H9 (cell line): ENCODE measurements around the gene FOXP4. TPM values are rescaled to one million over a fixed set of nuclear protein-coding genes. Genes with fewer than 3 reads are reported as not detected.

ENCODE experiments used
- DNase-seq: peaks from one replicate; pipeline ENCODE4 v3.0.0-alpha.2; 2017
- H2AFZ ChIP-seq: one replicate; pipeline ENCODE4 v1.6.1; 2013; ENCODE audit warnings: mild to moderate bottlenecking, low read length, control low read depth, moderate library complexity
- H2AK5ac ChIP-seq: 2 replicates; pipeline ENCODE4 v1.6.1; 2013; ENCODE audit warnings: low read length, control low read depth, mixed read lengths; ENCODE audit not compliant: insufficient read length
- H2BK120ac ChIP-seq: one replicate; pipeline ENCODE4 v1.6.1; 2013; ENCODE audit warnings: low read depth, mild to moderate bottlenecking, low read length, control low read depth, inconsistent platforms; ENCODE audit not compliant: poor library complexity, severe bottlenecking
- H2BK12ac ChIP-seq: 2 replicates; pipeline ENCODE4 v1.6.1; 2013; ENCODE audit warnings: low read length, control low read depth, mixed read lengths, low read depth; ENCODE audit not compliant: insufficient read length
- H2BK15ac ChIP-seq: 2 replicates; pipeline ENCODE4 v1.6.1; 2013; ENCODE audit warnings: low read depth, low read length, control low read depth
- H2BK20ac ChIP-seq: one replicate; pipeline ENCODE4 v1.6.1; 2013; ENCODE audit warnings: low read depth, mild to moderate bottlenecking, low read length, control low read depth, inconsistent platforms; ENCODE audit not compliant: poor library complexity, severe bottlenecking
- H2BK5ac ChIP-seq: 2 replicates; pipeline ENCODE4 v1.6.1; 2013; ENCODE audit warnings: low read length, control low read depth, mixed read lengths; ENCODE audit not compliant: insufficient read length
- H3K14ac ChIP-seq: 2 replicates; pipeline ENCODE4 v1.6.1; 2013; ENCODE audit warnings: low read length, control low read depth; ENCODE audit not compliant: insufficient read depth
- H3K18ac ChIP-seq: 2 replicates; pipeline ENCODE4 v1.6.1; 2013; ENCODE audit warnings: low read depth, mild to moderate bottlenecking, mixed read lengths, low read length, control low read depth; ENCODE audit not compliant: insufficient read length
- H3K23ac ChIP-seq: 2 replicates; pipeline ENCODE4 v1.6.1; 2013; ENCODE audit warnings: low read length, control low read depth, mixed read lengths, low read depth; ENCODE audit not compliant: insufficient read length
- H3K23me2 ChIP-seq: 2 replicates; pipeline ENCODE4 v1.6.1; 2013; ENCODE audit warnings: low read depth, mild to moderate bottlenecking, mixed read lengths, low read length, control low read depth; ENCODE audit not compliant: insufficient read length, poor library complexity, severe bottlenecking
- H3K27ac ChIP-seq: 2 replicates; pipeline ENCODE4 v1.5.1; 2013; ENCODE audit warnings: low read length, control low read depth, mixed read lengths, low read depth; ENCODE audit not compliant: insufficient read length
- H3K27me3 ChIP-seq: 2 replicates; pipeline ENCODE4 v1.6.1; 2013; ENCODE audit warnings: low read length, control low read depth, inconsistent platforms; ENCODE audit not compliant: insufficient read depth
- H3K4ac ChIP-seq: 2 replicates; pipeline ENCODE4 v1.6.1; 2013; ENCODE audit warnings: low read depth, mild to moderate bottlenecking, control low read depth, inconsistent platforms, low read length, moderate library complexity
- H3K4me1 ChIP-seq: 2 replicates; pipeline ENCODE4 v1.6.1; 2013; ENCODE audit warnings: low read length, control low read depth, inconsistent platforms; ENCODE audit not compliant: insufficient read depth
- H3K4me2 ChIP-seq: 2 replicates; pipeline ENCODE4 v1.6.1; 2013; ENCODE audit warnings: low read length, control low read depth, mixed read lengths; ENCODE audit not compliant: insufficient read length, insufficient read depth
- H3K56ac ChIP-seq: 2 replicates; pipeline ENCODE4 v1.6.1; 2013; ENCODE audit warnings: low read depth, mild to moderate bottlenecking, mixed read lengths, low read length, control low read depth; ENCODE audit not compliant: insufficient read length
- H3K79me1 ChIP-seq: 2 replicates; pipeline ENCODE4 v1.6.1; 2013; ENCODE audit warnings: low read depth, mild to moderate bottlenecking, moderate library complexity, low read length, control low read depth, inconsistent platforms; ENCODE audit not compliant: insufficient read depth, poor library complexity, severe bottlenecking
- H3K79me2 ChIP-seq: 2 replicates; pipeline ENCODE4 v1.6.1; 2013; ENCODE audit warnings: low read length, control low read depth, inconsistent platforms; ENCODE audit not compliant: insufficient read depth
- H3K9ac ChIP-seq: 2 replicates; pipeline ENCODE4 v1.6.1; 2013; ENCODE audit warnings: low read length, control low read depth, mixed read lengths; ENCODE audit not compliant: insufficient read length; ENCODE audit errors: extremely low read depth
- H3K9me3 ChIP-seq: one replicate; pipeline ENCODE4 v1.6.1; 2013; ENCODE audit warnings: low read depth, low read length, inconsistent platforms; ENCODE audit not compliant: control insufficient read depth
- H3T11ph ChIP-seq: one replicate; pipeline ENCODE4 v1.6.1; 2013; ENCODE audit warnings: mild to moderate bottlenecking, low read length, control low read depth, inconsistent platforms
- H4K20me1 ChIP-seq: one replicate; pipeline ENCODE4 v1.6.1; 2013; ENCODE audit not compliant: control insufficient read depth, insufficient read length, insufficient read depth
- H4K5ac ChIP-seq: 2 replicates; pipeline ENCODE4 v1.6.1; 2013; ENCODE audit warnings: low read depth, mild to moderate bottlenecking, mixed read lengths, low read length, control low read depth; ENCODE audit not compliant: insufficient read length
- H4K8ac ChIP-seq: replicated peaks from 2 replicates; pipeline ENCODE4 v1.6.1; 2013; ENCODE audit warnings: low read length, control low read depth, mixed read lengths, low read depth; ENCODE audit not compliant: insufficient read length
- H4K91ac ChIP-seq: 2 replicates; pipeline ENCODE4 v1.6.1; 2013; ENCODE audit warnings: low read depth, mild to moderate bottlenecking, moderate library complexity, mixed read lengths, low read length, control low read depth; ENCODE audit not compliant: insufficient read length
- H3K27ac Mint-ChIP-seq, 3 experiments: 2 replicates in 2 of 3; 3 replicates in 1 of 3; pipeline ENCODE4 v1.8.0; 2020 to 2021; ENCODE audit warnings: mixed read lengths in 3 of 3, mild to moderate bottlenecking in 1 of 3, moderate library complexity in 1 of 3
- H3K27me3 Mint-ChIP-seq: 2 replicates; pipeline ENCODE4 v1.8.0; 2021; ENCODE audit warnings: low read depth, mild to moderate bottlenecking, moderate library complexity, mixed read lengths
- H3K36me3 Mint-ChIP-seq, 3 experiments: 2 replicates in 2 of 3; 3 replicates in 1 of 3; pipeline ENCODE4 v1.8.0; 2020 to 2021; ENCODE audit warnings: low read depth in 3 of 3, mixed read lengths in 3 of 3; ENCODE audit not compliant: insufficient read depth in 1 of 3
- H3K4me1 Mint-ChIP-seq, 2 experiments: 2 replicates each; pipeline ENCODE4 v1.8.0; 2020; ENCODE audit warnings: mixed read lengths in 2 of 2
- H3K4me3 Mint-ChIP-seq, 2 experiments: 2 replicates in 1 of 2; 3 replicates in 1 of 2; pipeline ENCODE4 v1.8.0; 2020 to 2021; ENCODE audit warnings: mild to moderate bottlenecking in 2 of 2, mixed read lengths in 2 of 2, moderate library complexity in 1 of 2
- H3K9me3 Mint-ChIP-seq, 2 experiments: 2 replicates in 1 of 2; 3 replicates in 1 of 2; pipeline ENCODE4 v1.8.0; 2020; ENCODE audit warnings: mild to moderate bottlenecking in 2 of 2, mixed read lengths in 2 of 2, moderate library complexity in 1 of 2
- WGBS: extraction: QIAGEN DNeasy Blood & Tissue Kit; methylation state at CpG from one replicate; pipeline ENCODE4 v1.1.7; 2013; ENCODE audit warnings: missing lambda C conversion rate, low lambda C conversion rate, mixed read lengths; ENCODE audit not compliant: insufficient read length; ENCODE audit errors: extremely low coverage; 5-methylcytosine and 5-hydroxymethylcytosine counted together
- total RNA-seq: library from RNA; stranded (reverse); gene quantifications from 2 replicates; pipeline ENCODE4 v1.2.1, GENCODE V29; 2021
- TF ChIP-seq, protein P1 (sequence below): fragments of 200-600 bp; sonication (generic); conservative IDR thresholded peaks from 3 replicates; pipeline ENCODE4 v1.8.0; 2021; ENCODE audit warnings: antibody characterized with exemption, mild to moderate bottlenecking

FOXP4 gene
- total RNA-seq, 1 experiment from 2014 or later: 18.2 TPM

DNA sequence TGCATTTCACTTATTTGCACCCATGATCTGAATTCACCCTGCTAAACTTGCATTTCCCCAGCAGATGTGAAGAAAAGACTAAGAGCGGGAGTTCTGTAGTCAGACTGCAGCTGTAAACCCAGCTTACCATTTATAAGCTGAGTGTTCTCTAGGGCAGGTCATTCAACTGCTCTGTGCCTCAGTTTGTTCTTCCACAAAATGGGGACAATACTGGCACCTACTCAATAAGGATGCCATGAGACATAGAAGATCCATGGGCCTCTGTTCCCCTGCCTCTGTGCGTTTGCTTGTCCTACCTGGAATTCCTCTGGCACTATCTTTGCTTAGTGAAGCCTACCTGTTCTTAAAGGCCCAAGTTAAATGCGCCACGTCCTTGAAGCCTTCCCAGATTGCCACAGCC, 79.8 kb downstream of the FOXP4 start:
- H4K5ac ChIP-seq: no peak overlapping the region
- no peak overlapping the region for H3K14ac ChIP-seq
- no peak overlapping the region for H3K9ac ChIP-seq
- H2BK120ac ChIP-seq: no peak overlapping the region
- H3K4me2 ChIP-seq: no peak overlapping the region
- TF ChIP-seq, protein P1, sequence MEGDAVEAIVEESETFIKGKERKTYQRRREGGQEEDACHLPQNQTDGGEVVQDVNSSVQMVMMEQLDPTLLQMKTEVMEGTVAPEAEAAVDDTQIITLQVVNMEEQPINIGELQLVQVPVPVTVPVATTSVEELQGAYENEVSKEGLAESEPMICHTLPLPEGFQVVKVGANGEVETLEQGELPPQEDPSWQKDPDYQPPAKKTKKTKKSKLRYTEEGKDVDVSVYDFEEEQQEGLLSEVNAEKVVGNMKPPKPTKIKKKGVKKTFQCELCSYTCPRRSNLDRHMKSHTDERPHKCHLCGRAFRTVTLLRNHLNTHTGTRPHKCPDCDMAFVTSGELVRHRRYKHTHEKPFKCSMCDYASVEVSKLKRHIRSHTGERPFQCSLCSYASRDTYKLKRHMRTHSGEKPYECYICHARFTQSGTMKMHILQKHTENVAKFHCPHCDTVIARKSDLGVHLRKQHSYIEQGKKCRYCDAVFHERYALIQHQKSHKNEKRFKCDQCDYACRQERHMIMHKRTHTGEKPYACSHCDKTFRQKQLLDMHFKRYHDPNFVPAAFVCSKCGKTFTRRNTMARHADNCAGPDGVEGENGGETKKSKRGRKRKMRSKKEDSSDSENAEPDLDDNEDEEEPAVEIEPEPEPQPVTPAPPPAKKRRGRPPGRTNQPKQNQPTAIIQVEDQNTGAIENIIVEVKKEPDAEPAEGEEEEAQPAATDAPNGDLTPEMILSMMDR: no peak
- peaks cover 6 to 14% of the 10 kb centered on the region in 2 experiments for H3K9me3 Mint-ChIP-seq
- H3K36me3 Mint-ChIP-seq: peaks cover 0 to 13% (median 2%) of the 10 kb centered on the region in 3 experiments; a peak in 5 of 7 replicates
- H3K27me3 Mint-ChIP-seq: peaks cover 10% of the 10 kb centered on the region
- no peak overlapping the region for H3K27ac ChIP-seq
- no peaks in the 10 kb centered on the region for H3K79me2 ChIP-seq
- no peak overlapping the region for H2BK20ac ChIP-seq
- H3K4me1 Mint-ChIP-seq: peaks cover 10 to 21% of the 10 kb centered on the region in 2 experiments
- H4K91ac ChIP-seq: no peak overlapping the region
- H4K20me1 ChIP-seq: no peaks in the 10 kb centered on the region
- no peak overlapping the region for H2AFZ ChIP-seq
- no peak overlapping the region for H2BK15ac ChIP-seq
- no peak overlapping the region for H3T11ph ChIP-seq
- H2AK5ac ChIP-seq: no peak overlapping the region
- no peak overlapping the region for H3K4me3 Mint-ChIP-seq
- H4K8ac ChIP-seq: no peak overlapping the region
- H3K27me3 ChIP-seq: no peaks in the 10 kb centered on the region
- H3K79me1 ChIP-seq: no peaks in the 10 kb centered on the region
- WGBS: no CpG with 5 or more reads among the region's 4 CpGs
- no peaks in the 10 kb centered on the region for H3K4me1 ChIP-seq
- H3K9me3 ChIP-seq: no peaks in the 10 kb centered on the region
- H3K27ac Mint-ChIP-seq: no peak overlapping the region
- H3K18ac ChIP-seq: no peak overlapping the region
- H3K4ac ChIP-seq: no peak overlapping the region
- no peak for DNase-seq
- H3K23me2 ChIP-seq: no peaks in the 10 kb centered on the region
- H3K23ac ChIP-seq: no peak overlapping the region
- no peak overlapping the region for H2BK5ac ChIP-seq
- H2BK12ac ChIP-seq: no peak overlapping the region
- no peak overlapping the region for H3K56ac ChIP-seq
